ENCODE results near the gene GON4L.

DNA sequence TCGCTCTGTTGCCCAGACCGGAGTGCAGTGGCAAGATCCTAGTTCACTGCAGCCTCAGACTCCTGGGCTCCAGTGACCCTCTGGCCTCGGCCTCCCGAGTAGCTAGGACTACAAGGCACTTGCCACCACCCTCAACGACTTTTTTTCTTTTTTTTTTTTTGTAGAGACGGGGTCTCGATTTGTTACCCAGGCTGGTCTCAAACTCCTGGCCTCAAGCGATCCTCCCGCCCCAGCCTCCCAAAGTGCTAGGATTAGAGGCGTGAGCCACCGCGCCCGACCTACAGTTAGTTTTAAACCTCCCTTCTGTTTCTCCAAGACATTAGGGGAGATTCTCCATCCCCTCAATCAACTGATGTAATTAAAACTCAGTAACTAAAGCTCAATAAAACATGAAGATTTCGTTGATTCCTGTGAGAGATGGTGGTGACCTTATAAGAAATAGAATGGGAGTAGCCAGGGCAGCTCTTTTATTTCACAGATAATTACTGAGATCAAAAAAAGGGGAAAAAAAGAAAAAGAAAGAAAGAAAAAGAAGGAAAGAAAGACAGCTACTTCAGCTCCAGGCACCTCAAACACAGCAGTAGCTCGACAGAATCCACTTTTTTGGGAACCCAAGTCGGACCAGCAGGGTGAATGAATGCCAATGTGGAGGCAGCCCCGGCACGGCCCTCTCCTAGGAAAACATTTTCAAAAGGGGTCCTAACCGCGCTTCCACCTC, 598 bp downstream of the GON4L start:
- TF ChIP-seq, protein P1, sequence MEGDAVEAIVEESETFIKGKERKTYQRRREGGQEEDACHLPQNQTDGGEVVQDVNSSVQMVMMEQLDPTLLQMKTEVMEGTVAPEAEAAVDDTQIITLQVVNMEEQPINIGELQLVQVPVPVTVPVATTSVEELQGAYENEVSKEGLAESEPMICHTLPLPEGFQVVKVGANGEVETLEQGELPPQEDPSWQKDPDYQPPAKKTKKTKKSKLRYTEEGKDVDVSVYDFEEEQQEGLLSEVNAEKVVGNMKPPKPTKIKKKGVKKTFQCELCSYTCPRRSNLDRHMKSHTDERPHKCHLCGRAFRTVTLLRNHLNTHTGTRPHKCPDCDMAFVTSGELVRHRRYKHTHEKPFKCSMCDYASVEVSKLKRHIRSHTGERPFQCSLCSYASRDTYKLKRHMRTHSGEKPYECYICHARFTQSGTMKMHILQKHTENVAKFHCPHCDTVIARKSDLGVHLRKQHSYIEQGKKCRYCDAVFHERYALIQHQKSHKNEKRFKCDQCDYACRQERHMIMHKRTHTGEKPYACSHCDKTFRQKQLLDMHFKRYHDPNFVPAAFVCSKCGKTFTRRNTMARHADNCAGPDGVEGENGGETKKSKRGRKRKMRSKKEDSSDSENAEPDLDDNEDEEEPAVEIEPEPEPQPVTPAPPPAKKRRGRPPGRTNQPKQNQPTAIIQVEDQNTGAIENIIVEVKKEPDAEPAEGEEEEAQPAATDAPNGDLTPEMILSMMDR (optimal IDR thresholded peaks at IDR 0.05 in 1 of 3, IDR thresholded peaks at IDR 0.05 in 1 of 3, conservative IDR thresholded peaks at IDR 0.05 in 1 of 3; ENCODE audit: extremely low read depth in 1 of 3, insufficient read depth in 2 of 3, low read length in 3 of 3) = no peak
- no peak for TF ChIP-seq EZH2 (IDR thresholded peaks at IDR 0.05; ENCODE audit: low read length)
